Liver (tissue), 9 donors: ENCODE results near the gene PATE4. TPM values are rescaled to one million over a fixed set of nuclear protein-coding genes. Genes with fewer than 3 reads are reported as not detected.

Source experiments
- DNase-seq: peaks from one replicate; pipeline ENCODE4 v3.0.0-alpha.2; 2017; ENCODE audit warnings: low spot score
- H3K27ac ChIP-seq, 2 donors: one replicate each; pipeline ENCODE4 v1.7.0; 2013; ENCODE audit warnings: inconsistent platforms in 2 of 2, low read length in 2 of 2, control low read depth in 1 of 2, low read depth in 1 of 2, mild to moderate bottlenecking in 1 of 2
- H3K27me3 ChIP-seq, 4 donors: one replicate each; pipeline versions ENCODE4 v1.6.1 to v1.7.0; 2013; ENCODE audit warnings: low read length in 3 of 4, inconsistent platforms in 1 of 4, mild to moderate bottlenecking in 1 of 4, moderate library complexity in 1 of 4; ENCODE audit not compliant: control insufficient read depth in 4 of 4, insufficient read depth in 4 of 4
- H3K36me3 ChIP-seq, 4 donors: one replicate each; pipeline versions ENCODE4 v1.6.1 to v1.7.0; 2013; ENCODE audit warnings: low read length in 3 of 4, mild to moderate bottlenecking in 3 of 4, low read depth in 1 of 4, moderate library complexity in 1 of 4; ENCODE audit not compliant: control insufficient read depth in 4 of 4, insufficient read depth in 3 of 4
- H3K4me1 ChIP-seq, 4 donors: one replicate each; pipeline versions ENCODE4 v1.6.1 to v1.7.0; 2013; ENCODE audit warnings: low read length in 3 of 4, mild to moderate bottlenecking in 3 of 4, moderate library complexity in 1 of 4; ENCODE audit not compliant: control insufficient read depth in 4 of 4, insufficient read depth in 4 of 4
- H3K4me3 ChIP-seq, 3 donors: one replicate each; pipeline versions ENCODE4 v1.6.1 to v1.7.0; 2013; ENCODE audit warnings: low read length in 3 of 3, control low read depth in 1 of 3, low read depth in 1 of 3, mild to moderate bottlenecking in 1 of 3
- H3K9ac ChIP-seq, 2 donors: one replicate each; pipeline ENCODE4 v1.7.0; 2013; ENCODE audit warnings: low read length in 2 of 2, mild to moderate bottlenecking in 2 of 2, moderate library complexity in 2 of 2, control low read depth in 1 of 2, low read depth in 1 of 2
- H3K9me3 ChIP-seq, 4 donors: one replicate each; pipeline versions ENCODE4 v1.6.1 to v1.7.0; 2013; ENCODE audit warnings: low read length in 3 of 4; ENCODE audit not compliant: control insufficient read depth in 4 of 4
- EGR1 ChIP-seq, 2 donors: IDR thresholded peaks; 2 replicates each; pipeline ENCODE4 v1.6.1; 2016 to 2018; ENCODE audit warnings: antibody characterized with exemption in 2 of 2, low read depth in 2 of 2
- FOXA1 ChIP-seq: IDR thresholded peaks from 2 replicates; pipeline ENCODE4 v1.6.1; 2016; ENCODE audit warnings: antibody characterized with exemption
- FOXA2 ChIP-seq: IDR thresholded peaks from 2 replicates; pipeline ENCODE4 v1.6.1; 2016; ENCODE audit warnings: antibody characterized with exemption
- GABPA ChIP-seq, 2 donors: IDR thresholded peaks in 1 of 2; conservative IDR thresholded peaks in 1 of 2; 2 replicates each; pipeline ENCODE4 v1.6.1; 2016; ENCODE audit warnings: antibody characterized with exemption in 2 of 2, mild to moderate bottlenecking in 1 of 2, moderate library complexity in 1 of 2
- HNF4A ChIP-seq, 2 donors: conservative IDR thresholded peaks; 2 replicates each; pipeline ENCODE4 v1.6.1; 2016; ENCODE audit warnings: antibody characterized with exemption in 2 of 2, mild to moderate bottlenecking in 2 of 2
- HNF4G ChIP-seq: IDR thresholded peaks from 2 replicates; pipeline ENCODE4 v1.6.1; 2016; ENCODE audit warnings: antibody characterized with exemption
- NR2F2 ChIP-seq: IDR thresholded peaks from 2 replicates; pipeline ENCODE4 v1.6.1; 2016; ENCODE audit warnings: antibody characterized with exemption
- RAD21 ChIP-seq, 2 donors: IDR thresholded peaks; 2 replicates each; pipeline ENCODE4 v1.6.1; 2016; ENCODE audit warnings: antibody characterized with exemption in 2 of 2, mild to moderate bottlenecking in 2 of 2
- RXRA ChIP-seq, 2 donors: IDR thresholded peaks; 2 replicates each; pipeline ENCODE4 v1.6.1; 2017 to 2018; ENCODE audit warnings: antibody characterized with exemption in 2 of 2, mild to moderate bottlenecking in 1 of 2
- SP1 ChIP-seq: IDR thresholded peaks from 2 replicates; pipeline ENCODE4 v1.6.1; 2018; ENCODE audit warnings: antibody characterized with exemption, mild to moderate bottlenecking
- TAF1 ChIP-seq: conservative IDR thresholded peaks from 2 replicates; pipeline ENCODE4 v1.6.1; 2016; ENCODE audit warnings: antibody characterized with exemption, mild to moderate bottlenecking
- YY1 ChIP-seq: IDR thresholded peaks from 2 replicates; pipeline ENCODE4 v1.6.1; 2016; ENCODE audit warnings: antibody characterized with exemption, mild to moderate bottlenecking
- WGBS: extraction: QIAGEN DNeasy Blood & Tissue Kit; methylation state at CpG from one replicate; pipeline ENCODE4 v1.1.7; 2013; 5-methylcytosine and 5-hydroxymethylcytosine counted together
- polyA plus RNA-seq, 2 donors: library from polyadenylated mRNA; stranded (reverse) in 1 of 2; unstranded in 1 of 2; fragments of 200-250 nt in 1 of 2; fragments of >200 nt in 1 of 2; fragmentation: Nextera tagmentation in 1 of 2; extraction: Ambion mirVana in 1 of 2; gene quantifications; one replicate each; pipeline versions ENCODE4 v1.2.1 to v1.2.3, GENCODE V29; 2013 to 2015
- total RNA-seq, 2 donors: library from RNA; depleted of rRNA; stranded (reverse); fragments of >200 nt; gene quantifications; one replicate each; pipeline ENCODE4 v1.2.3, GENCODE V29; 2014
- TF ChIP-seq, protein P1 (sequence below): IDR thresholded peaks from 2 replicates; pipeline ENCODE4 v1.6.1; 2016; ENCODE audit warnings: antibody characterized with exemption
- TF ChIP-seq, protein P2 (sequence below): IDR thresholded peaks from 2 replicates; pipeline ENCODE4 v1.6.1; 2016; ENCODE audit warnings: antibody characterized with exemption
- TF ChIP-seq, protein P3 (sequence below): fragments of 150-350 bp; IDR thresholded peaks from 2 replicates; pipeline ENCODE4 v1.5.1; 2017; ENCODE audit warnings: improper control_type of control experiment, low read depth, low read length; ENCODE audit not compliant: missing input control
- TF ChIP-seq, protein P4 (sequence below): IDR thresholded peaks from 2 replicates; pipeline ENCODE4 v1.6.1; 2016; ENCODE audit warnings: antibody characterized with exemption
- TF ChIP-seq, protein P5 (sequence below): IDR thresholded peaks from 2 replicates; pipeline ENCODE4 v1.6.1; 2016; ENCODE audit warnings: antibody characterized with exemption, mild to moderate bottlenecking
- donor health status: healthy.
- donor health status: healthy.
- donor health status: healthy.
- donor health status: healthy.
- donor health status: healthy.

The PATE4 gene
- total and polyA plus RNA-seq, 4 donors = not detected

DNA sequence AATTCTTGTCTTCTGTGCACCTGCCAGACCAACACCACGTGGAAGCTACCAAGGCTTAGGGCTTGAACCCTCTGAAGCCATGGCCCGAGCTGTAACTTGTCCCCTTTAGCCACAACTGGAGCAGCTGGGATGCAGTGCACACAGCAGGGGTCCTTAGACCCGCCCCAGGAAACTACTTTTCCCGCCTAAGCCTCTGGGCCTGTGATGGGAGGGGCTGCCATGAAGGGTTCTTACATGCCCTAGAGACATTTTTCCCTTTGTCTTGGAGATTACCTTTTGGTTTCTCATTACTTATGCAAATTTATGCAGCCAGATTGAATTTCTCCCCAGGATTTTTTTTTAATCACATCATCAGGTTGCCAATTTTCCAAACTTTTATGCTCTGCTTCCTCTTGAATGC, 35.5 kb upstream of the PATE4 start (continued):
- TF ChIP-seq, protein P1, sequence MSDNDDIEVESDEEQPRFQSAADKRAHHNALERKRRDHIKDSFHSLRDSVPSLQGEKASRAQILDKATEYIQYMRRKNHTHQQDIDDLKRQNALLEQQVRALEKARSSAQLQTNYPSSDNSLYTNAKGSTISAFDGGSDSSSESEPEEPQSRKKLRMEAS = no peak
- TF ChIP-seq, protein P2, sequence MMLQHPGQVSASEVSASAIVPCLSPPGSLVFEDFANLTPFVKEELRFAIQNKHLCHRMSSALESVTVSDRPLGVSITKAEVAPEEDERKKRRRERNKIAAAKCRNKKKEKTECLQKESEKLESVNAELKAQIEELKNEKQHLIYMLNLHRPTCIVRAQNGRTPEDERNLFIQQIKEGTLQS = no peak

DNA sequence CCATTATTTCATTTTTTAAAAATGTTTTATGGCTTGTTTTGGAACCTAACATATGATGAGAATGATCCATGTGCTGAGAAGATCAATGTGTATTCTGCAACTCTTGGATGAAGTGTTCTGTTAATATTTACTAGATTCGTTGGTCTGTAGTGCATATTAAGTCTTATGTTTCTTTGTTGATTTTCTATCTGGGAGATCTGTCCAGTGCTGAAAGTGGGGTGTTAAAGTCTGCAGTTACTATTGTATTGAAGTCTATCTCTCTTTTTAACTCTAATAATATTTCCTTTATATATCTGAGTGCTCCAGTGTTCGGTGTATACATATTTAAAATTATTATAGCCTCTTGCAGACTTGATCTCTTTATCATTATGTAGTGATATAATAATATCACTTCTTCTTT, 33.3 kb upstream of the PATE4 start:
- DNase-seq = no peak
- H3K9me3 ChIP-seq = peaks cover 0 to 19% (median 10%) of the 10 kb centered on the region in 4 donors

DNA sequence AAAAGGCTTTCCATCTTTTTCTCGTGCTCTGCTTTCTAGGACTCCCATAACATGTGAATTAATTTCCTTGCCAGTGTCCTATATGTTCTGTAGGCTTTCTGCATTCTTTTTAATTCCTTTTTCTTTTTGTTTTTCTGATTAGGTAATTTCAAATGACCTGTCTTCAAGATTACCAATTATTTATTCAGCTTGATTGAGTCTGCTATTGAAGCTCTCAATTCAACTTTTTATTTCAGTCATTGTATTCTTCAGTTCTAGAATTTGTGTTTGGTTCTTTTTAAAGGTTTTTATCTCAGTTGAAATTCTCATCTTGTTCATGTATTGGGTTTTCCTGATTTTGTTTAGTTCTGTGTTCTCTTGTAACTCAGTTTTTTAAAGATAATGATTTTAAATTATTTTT, 30.7 kb upstream of the PATE4 start:
- Histone ChIP-seq H3K9me3 (peaks cover 0 to 15% (median 8%) of the 10 kb centered on the region in 4 donors), H3K27ac (no peak overlapping the region), H3K4me1 (no peaks in the 10 kb centered on the region), H3K4me3 (no peak overlapping the region), H3K27me3 (no peaks in the 10 kb centered on the region), H3K36me3 (no peaks in the 10 kb centered on the region), H3K9ac (no peak overlapping the region)
- no peak for DNase-seq
- WGBS = 72% methylated on average over 1 of the region's 1 CpG
- TF ChIP-seq FOXA2 = no peak
- TF ChIP-seq, protein P1 = no peak
- no peak for TF ChIP-seq NR2F2
- no peak for TF ChIP-seq HNF4A (conservative IDR thresholded peaks at IDR 0.05)
- no peak for TF ChIP-seq FOXA1
- TF ChIP-seq TAF1 = no peak
- TF ChIP-seq RXRA (IDR thresholded peaks at IDR 0.05) = no peak
- no peak for TF ChIP-seq GABPA (IDR thresholded peaks at IDR 0.05 in 1 of 2, conservative IDR thresholded peaks at IDR 0.05 in 1 of 2)
- TF ChIP-seq, protein P3, sequence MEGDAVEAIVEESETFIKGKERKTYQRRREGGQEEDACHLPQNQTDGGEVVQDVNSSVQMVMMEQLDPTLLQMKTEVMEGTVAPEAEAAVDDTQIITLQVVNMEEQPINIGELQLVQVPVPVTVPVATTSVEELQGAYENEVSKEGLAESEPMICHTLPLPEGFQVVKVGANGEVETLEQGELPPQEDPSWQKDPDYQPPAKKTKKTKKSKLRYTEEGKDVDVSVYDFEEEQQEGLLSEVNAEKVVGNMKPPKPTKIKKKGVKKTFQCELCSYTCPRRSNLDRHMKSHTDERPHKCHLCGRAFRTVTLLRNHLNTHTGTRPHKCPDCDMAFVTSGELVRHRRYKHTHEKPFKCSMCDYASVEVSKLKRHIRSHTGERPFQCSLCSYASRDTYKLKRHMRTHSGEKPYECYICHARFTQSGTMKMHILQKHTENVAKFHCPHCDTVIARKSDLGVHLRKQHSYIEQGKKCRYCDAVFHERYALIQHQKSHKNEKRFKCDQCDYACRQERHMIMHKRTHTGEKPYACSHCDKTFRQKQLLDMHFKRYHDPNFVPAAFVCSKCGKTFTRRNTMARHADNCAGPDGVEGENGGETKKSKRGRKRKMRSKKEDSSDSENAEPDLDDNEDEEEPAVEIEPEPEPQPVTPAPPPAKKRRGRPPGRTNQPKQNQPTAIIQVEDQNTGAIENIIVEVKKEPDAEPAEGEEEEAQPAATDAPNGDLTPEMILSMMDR = no peak
- TF ChIP-seq, protein P2 = no peak
- TF ChIP-seq EGR1 (IDR thresholded peaks at IDR 0.05; ENCODE audit: low read depth in 2 of 2) = no peak
- TF ChIP-seq YY1 = no peak
- no peak for TF ChIP-seq HNF4G
- TF ChIP-seq SP1 = no peak
- TF ChIP-seq, protein P4, sequence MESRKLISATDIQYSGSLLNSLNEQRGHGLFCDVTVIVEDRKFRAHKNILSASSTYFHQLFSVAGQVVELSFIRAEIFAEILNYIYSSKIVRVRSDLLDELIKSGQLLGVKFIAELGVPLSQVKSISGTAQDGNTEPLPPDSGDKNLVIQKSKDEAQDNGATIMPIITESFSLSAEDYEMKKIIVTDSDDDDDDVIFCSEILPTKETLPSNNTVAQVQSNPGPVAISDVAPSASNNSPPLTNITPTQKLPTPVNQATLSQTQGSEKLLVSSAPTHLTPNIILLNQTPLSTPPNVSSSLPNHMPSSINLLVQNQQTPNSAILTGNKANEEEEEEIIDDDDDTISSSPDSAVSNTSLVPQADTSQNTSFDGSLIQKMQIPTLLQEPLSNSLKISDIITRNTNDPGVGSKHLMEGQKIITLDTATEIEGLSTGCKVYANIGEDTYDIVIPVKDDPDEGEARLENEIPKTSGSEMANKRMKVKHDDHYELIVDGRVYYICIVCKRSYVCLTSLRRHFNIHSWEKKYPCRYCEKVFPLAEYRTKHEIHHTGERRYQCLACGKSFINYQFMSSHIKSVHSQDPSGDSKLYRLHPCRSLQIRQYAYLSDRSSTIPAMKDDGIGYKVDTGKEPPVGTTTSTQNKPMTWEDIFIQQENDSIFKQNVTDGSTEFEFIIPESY = no peak
- TF ChIP-seq RAD21 (IDR thresholded peaks at IDR 0.05) = no peak

More for the DNA sequence above, 33.3 kb upstream of the PATE4 start:
- TF ChIP-seq RXRA (IDR thresholded peaks at IDR 0.05) = no peak
- TF ChIP-seq, protein P5, sequence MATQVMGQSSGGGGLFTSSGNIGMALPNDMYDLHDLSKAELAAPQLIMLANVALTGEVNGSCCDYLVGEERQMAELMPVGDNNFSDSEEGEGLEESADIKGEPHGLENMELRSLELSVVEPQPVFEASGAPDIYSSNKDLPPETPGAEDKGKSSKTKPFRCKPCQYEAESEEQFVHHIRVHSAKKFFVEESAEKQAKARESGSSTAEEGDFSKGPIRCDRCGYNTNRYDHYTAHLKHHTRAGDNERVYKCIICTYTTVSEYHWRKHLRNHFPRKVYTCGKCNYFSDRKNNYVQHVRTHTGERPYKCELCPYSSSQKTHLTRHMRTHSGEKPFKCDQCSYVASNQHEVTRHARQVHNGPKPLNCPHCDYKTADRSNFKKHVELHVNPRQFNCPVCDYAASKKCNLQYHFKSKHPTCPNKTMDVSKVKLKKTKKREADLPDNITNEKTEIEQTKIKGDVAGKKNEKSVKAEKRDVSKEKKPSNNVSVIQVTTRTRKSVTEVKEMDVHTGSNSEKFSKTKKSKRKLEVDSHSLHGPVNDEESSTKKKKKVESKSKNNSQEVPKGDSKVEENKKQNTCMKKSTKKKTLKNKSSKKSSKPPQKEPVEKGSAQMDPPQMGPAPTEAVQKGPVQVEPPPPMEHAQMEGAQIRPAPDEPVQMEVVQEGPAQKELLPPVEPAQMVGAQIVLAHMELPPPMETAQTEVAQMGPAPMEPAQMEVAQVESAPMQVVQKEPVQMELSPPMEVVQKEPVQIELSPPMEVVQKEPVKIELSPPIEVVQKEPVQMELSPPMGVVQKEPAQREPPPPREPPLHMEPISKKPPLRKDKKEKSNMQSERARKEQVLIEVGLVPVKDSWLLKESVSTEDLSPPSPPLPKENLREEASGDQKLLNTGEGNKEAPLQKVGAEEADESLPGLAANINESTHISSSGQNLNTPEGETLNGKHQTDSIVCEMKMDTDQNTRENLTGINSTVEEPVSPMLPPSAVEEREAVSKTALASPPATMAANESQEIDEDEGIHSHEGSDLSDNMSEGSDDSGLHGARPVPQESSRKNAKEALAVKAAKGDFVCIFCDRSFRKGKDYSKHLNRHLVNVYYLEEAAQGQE = peak; percentile 43
- Histone ChIP-seq H3K9ac (no peak overlapping the region), H3K27me3 (no peaks in the 10 kb centered on the region), H3K4me3 (no peak overlapping the region), H3K4me1 (no peaks in the 10 kb centered on the region), H3K27ac (no peak overlapping the region), H3K36me3 (no peaks in the 10 kb centered on the region)
- WGBS = 60% methylated on average over 2 of the region's 2 CpGs
